ENCODE data around the gene CD3E. TPM values are rescaled to one million over a fixed set of nuclear protein-coding genes. Genes with fewer than 3 reads are reported as not detected.

CD3E gene
- total RNA-seq, 2 donors from 2014 or later, result 0.99 to 3.1 TPM

DNA sequence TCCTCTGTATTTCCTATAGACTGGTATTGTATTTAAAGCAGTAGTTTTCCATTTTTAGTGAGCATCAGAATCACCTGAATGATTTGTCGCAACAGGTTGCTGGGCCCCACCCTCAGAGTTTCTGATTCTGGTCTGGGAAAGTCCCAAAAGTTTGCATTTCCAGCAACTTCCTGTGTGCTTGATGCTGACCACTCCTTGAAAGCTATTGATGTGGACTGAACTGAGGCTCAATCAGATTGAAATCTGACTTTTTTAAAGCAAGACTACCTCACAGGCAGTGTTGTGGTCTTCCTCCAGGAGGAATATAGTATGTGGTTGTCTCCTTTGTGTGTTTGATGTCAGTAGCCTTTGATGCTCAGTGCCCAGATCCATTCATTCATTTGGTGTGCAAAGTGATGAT, 23.2 kb upstream of the CD3E start:
- no peak for ATAC-seq
- no peaks in the 10 kb centered on the region for H3K4me1 ChIP-seq
- no peak overlapping the region for H3K27ac ChIP-seq
- H3K9me3 ChIP-seq, result no peaks in the 10 kb centered on the region
- intact Hi-C loops (cut with DNase I), result no loop called here
- H3K36me3 ChIP-seq (replicated peaks in 1 of 2; ENCODE audit: insufficient read depth in 1 of 2, low read depth in 2 of 2), result no peaks in the 10 kb centered on the region
- no peaks in the 10 kb centered on the region for H3K27me3 ChIP-seq
- no peak for TF ChIP-seq POLR2A (IDR thresholded peaks at IDR 0.05)
- TF ChIP-seq, protein P1, sequence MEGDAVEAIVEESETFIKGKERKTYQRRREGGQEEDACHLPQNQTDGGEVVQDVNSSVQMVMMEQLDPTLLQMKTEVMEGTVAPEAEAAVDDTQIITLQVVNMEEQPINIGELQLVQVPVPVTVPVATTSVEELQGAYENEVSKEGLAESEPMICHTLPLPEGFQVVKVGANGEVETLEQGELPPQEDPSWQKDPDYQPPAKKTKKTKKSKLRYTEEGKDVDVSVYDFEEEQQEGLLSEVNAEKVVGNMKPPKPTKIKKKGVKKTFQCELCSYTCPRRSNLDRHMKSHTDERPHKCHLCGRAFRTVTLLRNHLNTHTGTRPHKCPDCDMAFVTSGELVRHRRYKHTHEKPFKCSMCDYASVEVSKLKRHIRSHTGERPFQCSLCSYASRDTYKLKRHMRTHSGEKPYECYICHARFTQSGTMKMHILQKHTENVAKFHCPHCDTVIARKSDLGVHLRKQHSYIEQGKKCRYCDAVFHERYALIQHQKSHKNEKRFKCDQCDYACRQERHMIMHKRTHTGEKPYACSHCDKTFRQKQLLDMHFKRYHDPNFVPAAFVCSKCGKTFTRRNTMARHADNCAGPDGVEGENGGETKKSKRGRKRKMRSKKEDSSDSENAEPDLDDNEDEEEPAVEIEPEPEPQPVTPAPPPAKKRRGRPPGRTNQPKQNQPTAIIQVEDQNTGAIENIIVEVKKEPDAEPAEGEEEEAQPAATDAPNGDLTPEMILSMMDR (IDR thresholded peaks at IDR 0.05), result no peak
- H3K4me3 ChIP-seq, result no peak overlapping the region
- DNase-seq, result no peak
- WGBS, 2 donors, result 79 to 88% methylated on average over 1 of the region's 1 CpG

DNA sequence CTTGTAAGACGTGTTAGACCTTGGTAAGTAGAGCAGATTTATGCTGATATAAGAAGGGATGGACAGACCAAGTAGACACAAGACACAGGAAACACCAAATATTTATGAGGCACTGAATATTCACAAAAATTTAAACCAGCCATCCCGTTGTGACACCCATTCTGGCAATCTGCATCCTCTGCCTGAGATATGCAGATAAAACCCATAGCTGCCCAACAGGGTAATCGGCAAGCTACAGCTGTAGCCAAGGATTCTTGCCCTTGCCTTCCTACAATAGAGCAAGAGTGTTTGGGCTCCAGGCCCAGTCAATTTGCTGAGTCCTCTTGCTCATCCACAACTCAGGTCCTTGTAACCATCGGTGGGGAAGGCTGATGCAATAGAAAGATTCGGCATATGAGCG, 21.9 kb upstream of the CD3E start:
- intact Hi-C loops (cut with DNase I), result no loop called here
- TF ChIP-seq, protein P1 (IDR thresholded peaks at IDR 0.05), result no peak
- TF ChIP-seq POLR2A (IDR thresholded peaks at IDR 0.05), result no peak
- ATAC-seq (no peak), DNase-seq (no peak)
- Histone ChIP-seq H3K4me3 (no peak overlapping the region), H3K9me3 (no peaks in the 10 kb centered on the region), H3K36me3 (replicated peaks in 1 of 2; ENCODE audit: insufficient read depth in 1 of 2, low read depth in 2 of 2) (no peaks in the 10 kb centered on the region), H3K4me1 (no peaks in the 10 kb centered on the region), H3K27me3 (no peaks in the 10 kb centered on the region), H3K27ac (no peak overlapping the region)
- WGBS, 2 donors, result 72 to 74% methylated on average over 6 of the region's 6 CpGs

DNA sequence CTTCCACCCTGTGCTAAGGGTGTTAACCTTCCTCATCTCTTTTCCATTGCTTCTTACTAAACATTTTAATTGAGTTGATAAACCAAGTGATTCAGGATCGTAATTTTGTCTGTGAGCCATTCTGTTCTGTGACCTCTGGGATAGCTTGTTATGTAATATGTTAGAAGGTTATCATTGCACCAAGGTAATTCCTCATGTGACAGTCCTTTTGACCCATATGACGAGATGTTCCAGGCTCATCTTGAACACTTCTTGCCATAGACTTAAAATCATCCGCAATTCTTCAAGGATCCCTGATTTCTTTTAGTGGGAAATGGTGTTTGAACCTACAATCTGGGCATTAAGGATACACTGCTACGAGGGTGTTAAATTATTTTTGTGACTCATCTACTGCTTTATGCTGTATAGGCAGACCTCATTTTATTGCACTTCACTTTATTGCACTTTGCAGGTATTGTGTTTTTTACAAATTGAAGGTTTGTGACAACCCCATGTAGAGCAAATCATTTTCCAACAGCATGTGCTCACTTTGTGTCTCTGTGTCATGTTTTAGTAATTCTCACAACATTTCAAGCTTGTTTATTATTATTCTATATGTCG, 21.4 kb upstream of the CD3E start:
- ATAC-seq, result no peak
- intact Hi-C loops (cut with DNase I), result no loop called here

DNA sequence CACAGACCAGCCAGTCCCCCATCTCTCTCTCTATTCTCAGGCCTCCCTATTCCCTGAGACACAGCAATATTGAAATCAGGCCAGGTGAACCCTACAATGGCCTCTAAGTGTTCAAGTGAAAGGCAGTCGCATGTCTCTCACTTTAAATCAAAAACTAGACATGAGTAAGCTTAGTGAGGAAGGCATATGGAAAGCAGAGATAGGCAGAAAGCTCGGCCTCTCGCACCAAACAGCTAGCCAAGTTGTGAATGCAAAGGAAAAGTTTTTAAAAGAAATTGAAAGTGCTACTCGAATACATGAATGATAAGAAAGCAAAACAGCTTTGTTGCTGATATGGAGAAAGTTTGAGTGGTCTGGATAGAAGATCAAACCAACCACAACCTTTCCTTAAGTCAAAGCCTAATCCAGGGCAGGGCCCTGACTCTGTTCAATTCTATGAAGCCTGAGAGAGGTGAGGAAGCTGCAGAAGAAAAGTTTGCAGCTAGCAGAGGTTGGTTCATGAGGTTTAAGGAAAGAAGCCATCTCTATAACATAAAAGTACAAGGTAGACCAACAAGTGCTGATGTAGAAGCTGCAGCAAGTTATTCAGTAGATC, 20.7 kb upstream of the CD3E start:
- intact Hi-C loops (cut with DNase I), result no loop called here
- ATAC-seq (no peak), DNase-seq (no peak)
- Histone ChIP-seq H3K9me3 (no peaks in the 10 kb centered on the region), H3K27me3 (no peaks in the 10 kb centered on the region), H3K36me3 (replicated peaks in 1 of 2; ENCODE audit: insufficient read depth in 1 of 2, low read depth in 2 of 2) (no peaks in the 10 kb centered on the region), H3K4me3 (no peak overlapping the region), H3K27ac (no peak overlapping the region), H3K4me1 (no peaks in the 10 kb centered on the region)
- 60 to 66% methylated on average over 4 of the region's 4 CpGs for WGBS, 2 donors
- TF ChIP-seq, protein P1 (IDR thresholded peaks at IDR 0.05), result no peak
- no peak for TF ChIP-seq POLR2A (IDR thresholded peaks at IDR 0.05)

More for the DNA sequence above, 21.4 kb upstream of the CD3E start:
- Histone ChIP-seq H3K36me3 (replicated peaks in 1 of 2; ENCODE audit: insufficient read depth in 1 of 2, low read depth in 2 of 2) (no peaks in the 10 kb centered on the region), H3K4me3 (no peak overlapping the region), H3K4me1 (no peaks in the 10 kb centered on the region), H3K9me3 (no peaks in the 10 kb centered on the region), H3K27ac (no peak overlapping the region), H3K27me3 (no peaks in the 10 kb centered on the region)
- TF ChIP-seq, protein P1 (IDR thresholded peaks at IDR 0.05), result no peak
- no peak for TF ChIP-seq POLR2A (IDR thresholded peaks at IDR 0.05)
- 57 to 70% methylated on average over 5 of the region's 5 CpGs for WGBS, 2 donors
- DNase-seq, result no peak

DNA sequence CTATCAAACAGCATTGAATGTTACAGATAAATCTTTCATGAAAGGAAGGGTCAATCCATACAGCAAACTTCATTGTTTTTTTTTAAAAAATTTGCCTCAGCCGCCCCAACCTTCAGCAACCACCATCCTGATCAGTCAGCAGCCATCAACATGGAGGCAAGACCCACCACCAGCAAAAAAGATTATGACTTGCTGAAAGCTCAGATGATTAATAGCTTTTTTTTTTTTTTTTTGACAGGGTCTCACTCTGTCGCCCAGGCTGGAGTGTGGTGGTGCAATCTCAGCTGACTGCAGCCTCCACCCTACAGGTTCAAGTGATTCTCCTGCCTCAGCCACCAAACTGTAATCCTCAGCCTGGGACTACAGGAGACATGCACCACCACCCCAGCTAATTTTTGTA, 18.0 kb upstream of the CD3E start:
- ATAC-seq (no peak), DNase-seq (no peak)
- no peaks in the 10 kb centered on the region for H3K27me3 ChIP-seq
- no peak overlapping the region for H3K27ac ChIP-seq
- no peak overlapping the region for H3K4me3 ChIP-seq
- no peaks in the 10 kb centered on the region for H3K36me3 ChIP-seq (replicated peaks in 1 of 2; ENCODE audit: insufficient read depth in 1 of 2, low read depth in 2 of 2)
- H3K9me3 ChIP-seq, result no peaks in the 10 kb centered on the region
- WGBS, 2 donors, result 85 to 91% methylated on average over 2 of the region's 2 CpGs
- H3K4me1 ChIP-seq, result no peaks in the 10 kb centered on the region
- TF ChIP-seq, protein P1 (IDR thresholded peaks at IDR 0.05), result no peak
- TF ChIP-seq POLR2A (IDR thresholded peaks at IDR 0.05), result no peak
- intact Hi-C loops (cut with DNase I), result loop anchor here (5.0 kb wide), 2 partner anchors 84 to 139 kb away; no protein-coding TSS in a partner anchor

Data from body of pancreas (tissue), 4 donors.